Measurements from ENCODE around the gene GK2. TPM values are rescaled to one million over a fixed set of nuclear protein-coding genes. Genes with fewer than 3 reads are reported as not detected.

GK2 gene
- total RNA-seq, 1 donor from 2014 or later = not detected

DNA sequence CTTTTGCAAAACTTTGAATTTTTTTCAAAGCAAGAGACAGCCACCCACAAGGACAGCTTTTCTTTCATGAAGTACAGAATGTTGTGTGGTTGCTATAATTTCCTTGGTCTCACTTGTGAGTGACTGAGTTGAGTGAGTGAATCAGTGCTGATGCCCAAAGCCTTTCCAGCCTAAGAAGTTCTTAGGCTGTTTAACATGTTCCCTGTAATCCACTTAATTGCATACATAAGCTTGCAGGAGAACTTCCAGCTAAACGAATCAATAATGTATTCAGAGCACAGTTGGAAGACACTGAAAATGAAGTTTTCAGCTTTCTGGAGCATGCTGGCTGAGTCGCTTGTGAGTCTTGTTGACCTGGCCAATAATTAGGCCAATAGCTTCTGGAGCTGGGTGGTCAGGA lies 42.0 kb upstream of the GK2 start:
- DNase-seq (ENCODE audit: low read depth) (no peak), FAIRE-seq (no peak)
- Histone ChIP-seq H3K27me3 (ENCODE audit: insufficient read depth, low read length) (no peaks in the 10 kb centered on the region), H3K4me1 (ENCODE audit: insufficient read depth, low read length) (no peaks in the 10 kb centered on the region), H3K27ac (ENCODE audit: low read depth, low read length) (no peak overlapping the region), H3K9ac (ENCODE audit: low read length) (no peak overlapping the region), H2AFZ (ENCODE audit: low read depth, low read length) (no peak overlapping the region), H3K36me3 (ENCODE audit: insufficient read depth, low read length) (no peaks in the 10 kb centered on the region), H4K20me1 (ENCODE audit: insufficient read depth, low read length) (no peaks in the 10 kb centered on the region), H3K9me3 (ENCODE audit: insufficient read depth, low read depth, low read length) (no peaks in the 10 kb centered on the region), H3K4me2 (ENCODE audit: low read length) (no peak overlapping the region), H3K4me3 (ENCODE audit: insufficient read depth, low read depth, low read length) (no peak overlapping the region), H3K79me2 (ENCODE audit: insufficient read depth, low read length) (no peaks in the 10 kb centered on the region)
- Mint-ChIP-seq H3K36me3 (ENCODE audit: low read depth, unreplicated experiment) (no peaks in the 10 kb centered on the region), H3K4me1 (ENCODE audit: low read depth, unreplicated experiment) (peaks cover 3% of the 10 kb centered on the region), H3K9me3 (ENCODE audit: unreplicated experiment) (no peaks in the 10 kb centered on the region), H3K27me3 (ENCODE audit: low read depth, unreplicated experiment) (no peaks in the 10 kb centered on the region), H3K27ac (ENCODE audit: unreplicated experiment) (no peak overlapping the region), H3K4me3 (ENCODE audit: unreplicated experiment) (no peak overlapping the region)
- TF ChIP-seq EZH2 (IDR thresholded peaks at IDR 0.05; ENCODE audit: insufficient read depth, low read length) (no peak), CTCF (IDR thresholded peaks at IDR 0.05; ENCODE audit: insufficient read depth, low read depth, low read length) (no peak)

- Mint-ChIP-seq H3K27ac (ENCODE audit: unreplicated experiment) (no peak overlapping the region), H3K4me1 (ENCODE audit: low read depth, unreplicated experiment) (no peaks in the 10 kb centered on the region), H3K4me3 (ENCODE audit: unreplicated experiment) (no peak overlapping the region), H3K27me3 (ENCODE audit: low read depth, unreplicated experiment) (no peaks in the 10 kb centered on the region), H3K9me3 (ENCODE audit: unreplicated experiment) (no peaks in the 10 kb centered on the region), H3K36me3 (ENCODE audit: low read depth, unreplicated experiment) (no peaks in the 10 kb centered on the region)
- no peak overlapping the region for H3K4me2 ChIP-seq (ENCODE audit: low read length)
- H2AFZ ChIP-seq (ENCODE audit: low read depth, low read length) = no peak overlapping the region
- FAIRE-seq (no peak), DNase-seq (ENCODE audit: low read depth) (no peak)
- no peaks in the 10 kb centered on the region for H3K4me1 ChIP-seq (ENCODE audit: insufficient read depth, low read length)
- no peak overlapping the region for H3K9ac ChIP-seq (ENCODE audit: low read length)
- no peaks in the 10 kb centered on the region for H4K20me1 ChIP-seq (ENCODE audit: insufficient read depth, low read length)
- no peaks in the 10 kb centered on the region for H3K9me3 ChIP-seq (ENCODE audit: insufficient read depth, low read depth, low read length)
- no peak overlapping the region for H3K4me3 ChIP-seq (ENCODE audit: insufficient read depth, low read depth, low read length)
- H3K27ac ChIP-seq (ENCODE audit: low read depth, low read length) = no peak overlapping the region
- no peaks in the 10 kb centered on the region for H3K27me3 ChIP-seq (ENCODE audit: insufficient read depth, low read length)
- H3K36me3 ChIP-seq (ENCODE audit: insufficient read depth, low read length) = no peaks in the 10 kb centered on the region
- H3K79me2 ChIP-seq (ENCODE audit: insufficient read depth, low read length) = no peaks in the 10 kb centered on the region
- TF ChIP-seq EZH2 (IDR thresholded peaks at IDR 0.05; ENCODE audit: insufficient read depth, low read length) (no peak), CTCF (IDR thresholded peaks at IDR 0.05; ENCODE audit: insufficient read depth, low read depth, low read length) (no peak)
Observed at GRCh38 chr4:79446145-79446544, 38.1 kb upstream of the GK2 start.

DNA sequence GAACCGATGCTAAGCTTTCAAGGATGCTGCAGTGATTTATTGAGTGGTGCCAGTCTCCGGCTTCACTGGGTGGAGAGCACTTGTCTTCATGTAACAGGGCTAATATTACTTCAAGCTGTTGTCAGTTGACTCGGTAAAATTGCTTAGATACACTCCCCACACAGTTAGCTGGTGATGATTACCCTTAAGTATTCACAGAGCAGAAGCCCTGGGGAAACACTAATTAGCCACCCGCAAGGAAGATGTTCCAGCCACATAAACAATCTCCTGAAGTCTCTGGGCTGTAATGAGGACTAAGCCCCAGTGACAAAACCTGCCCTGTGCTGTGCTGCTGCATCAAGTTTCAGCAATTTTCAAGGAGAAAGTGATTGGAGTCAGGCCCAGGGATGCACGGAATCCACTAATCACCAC lies 37.3 kb upstream of the GK2 start:
- TF ChIP-seq EZH2 (IDR thresholded peaks at IDR 0.05; ENCODE audit: insufficient read depth, low read length) (no peak), CTCF (IDR thresholded peaks at IDR 0.05; ENCODE audit: insufficient read depth, low read depth, low read length) (no peak)
- no peaks in the 10 kb centered on the region for H3K9me3 ChIP-seq (ENCODE audit: insufficient read depth, low read depth, low read length)
- no peak overlapping the region for H3K27ac ChIP-seq (ENCODE audit: low read depth, low read length)
- no peak overlapping the region for H2AFZ ChIP-seq (ENCODE audit: low read depth, low read length)
- Mint-ChIP-seq H3K4me1 (ENCODE audit: low read depth, unreplicated experiment) (no peaks in the 10 kb centered on the region), H3K36me3 (ENCODE audit: low read depth, unreplicated experiment) (no peaks in the 10 kb centered on the region), H3K4me3 (ENCODE audit: unreplicated experiment) (no peak overlapping the region), H3K27me3 (ENCODE audit: low read depth, unreplicated experiment) (no peaks in the 10 kb centered on the region), H3K9me3 (ENCODE audit: unreplicated experiment) (no peaks in the 10 kb centered on the region), H3K27ac (ENCODE audit: unreplicated experiment) (no peak overlapping the region)
- H3K4me3 ChIP-seq (ENCODE audit: insufficient read depth, low read depth, low read length) = no peak overlapping the region
- H3K4me1 ChIP-seq (ENCODE audit: insufficient read depth, low read length) = no peaks in the 10 kb centered on the region
- FAIRE-seq = no peak
- DNase-seq (ENCODE audit: low read depth) = no peak
- H3K36me3 ChIP-seq (ENCODE audit: insufficient read depth, low read length) = no peaks in the 10 kb centered on the region
- H3K4me2 ChIP-seq (ENCODE audit: low read length) = no peak overlapping the region
- H4K20me1 ChIP-seq (ENCODE audit: insufficient read depth, low read length) = no peaks in the 10 kb centered on the region
- no peaks in the 10 kb centered on the region for H3K27me3 ChIP-seq (ENCODE audit: insufficient read depth, low read length)
- H3K9ac ChIP-seq (ENCODE audit: low read length) = no peak overlapping the region
- no peaks in the 10 kb centered on the region for H3K79me2 ChIP-seq (ENCODE audit: insufficient read depth, low read length)

Data from astrocyte (in vitro differentiated cells and primary cell).